CD4-positive, alpha-beta T cell (primary cell): ENCODE results near the gene ZKSCAN5. TPM values are rescaled to one million over a fixed set of nuclear protein-coding genes. Genes with fewer than 3 reads are reported as not detected.

Source experiments
- ATAC-seq: fragments of 200-7000 bp; cut with Tn5 transposase; one replicate; pipeline ENCODE4 v1.10.0; 2022; ENCODE audit warnings: mild to moderate bottlenecking; ENCODE audit not compliant: poor library complexity
- CTCF ChIA-PET: fragments of 350-600 bp; sonication (Branson Sonifier 250); formaldehyde crosslinking; loops from one replicate; lab custom pipeline; 2021; ENCODE audit warnings: antibody characterized with exemption, inconsistent platforms; lab: Charles Lee
- POLR2A ChIA-PET: fragments of 350-600 bp; sonication (Branson Sonifier 250); formaldehyde crosslinking; loops from one replicate; lab custom pipeline; 2021; ENCODE audit warnings: antibody characterized with exemption, inconsistent platforms; lab: Charles Lee
- DNase-seq, 14 experiments: peaks; one replicate each; pipeline ENCODE4 v3.0.0-alpha.2; 2013 to 2020; ENCODE audit warnings: mixed read lengths in 2 of 14
- H3K27ac ChIP-seq, 2 donors: one replicate each; pipeline versions ENCODE4 v1.5.1 to v1.7.0; 2013; ENCODE audit warnings: low read length in 2 of 2, low read depth in 1 of 2, mild to moderate bottlenecking in 1 of 2
- H3K27me3 ChIP-seq, 2 experiments: 1 replicate in 1 of 2; 2 replicates in 1 of 2; pipeline versions ENCODE4 v1.6.1 to v1.7.0; 2013; ENCODE audit warnings: low read length in 2 of 2, control low read depth in 1 of 2, mild to moderate bottlenecking in 1 of 2, moderate library complexity in 1 of 2; ENCODE audit not compliant: insufficient read depth in 2 of 2, control insufficient read depth in 1 of 2
- H3K36me3 ChIP-seq: one replicate; pipeline ENCODE4 v1.6.1; 2013; ENCODE audit warnings: low read length, control low read depth; ENCODE audit not compliant: insufficient read depth
- H3K4me1 ChIP-seq: one replicate; pipeline ENCODE4 v1.6.1; 2013; ENCODE audit warnings: low read length, control low read depth; ENCODE audit not compliant: insufficient read depth
- H3K4me3 ChIP-seq: one replicate; pipeline ENCODE4 v1.5.1; 2013; ENCODE audit warnings: mild to moderate bottlenecking, low read length, moderate library complexity
- H3K9me3 ChIP-seq, 2 experiments: 1 replicate in 1 of 2; 2 replicates in 1 of 2; pipeline versions ENCODE4 v1.6.1 to v1.7.0; 2013; ENCODE audit warnings: low read length in 2 of 2, mild to moderate bottlenecking in 2 of 2, control low read depth in 1 of 2, moderate library complexity in 1 of 2; ENCODE audit not compliant: control insufficient read depth in 1 of 2, insufficient read depth in 1 of 2
- H3K27ac Mint-ChIP-seq: one replicate; pipeline ENCODE4 v1.8.0; 2020; ENCODE audit warnings: mixed read lengths
- H3K27me3 Mint-ChIP-seq: one replicate; pipeline ENCODE4 v1.8.0; 2021; ENCODE audit warnings: mixed read lengths
- H3K36me3 Mint-ChIP-seq: one replicate; pipeline ENCODE4 v1.8.0; 2021; ENCODE audit warnings: low read depth, mixed read lengths
- H3K4me1 Mint-ChIP-seq: one replicate; pipeline ENCODE4 v1.8.0; 2021; ENCODE audit warnings: low read depth, mixed read lengths
- H3K4me3 Mint-ChIP-seq: one replicate; pipeline ENCODE4 v1.8.0; 2020; ENCODE audit warnings: mild to moderate bottlenecking, mixed read lengths
- H3K9me3 Mint-ChIP-seq: one replicate; pipeline ENCODE4 v1.8.0; 2020; ENCODE audit warnings: mixed read lengths
- intact Hi-C, 2 experiments: fragments of 100-400 bp; cut with DNase I in 1 of 2; cut with micrococcal nuclease in 1 of 2; formaldehyde crosslinking; loops; one replicate each; pipeline versions ENCODE4 v1.15.1 to v1.9.0; 2023 to 2025; cut with DNase I, micrococcal nuclease
- total RNA-seq, 174 experiments: library from RNA in 2 of 174; stranded (reverse) in 2 of 174; gene quantifications; one replicate each; pipeline ENCODE4 v1.2.3 and lab custom pipeline; 2021 to 2026
- TF ChIP-seq, protein P1 (sequence below): fragments of 200-600 bp; IDR thresholded peaks from one replicate; pipeline ENCODE4 v1.8.0; 2022; ENCODE audit warnings: antibody characterized with exemption, mild to moderate bottlenecking

ZKSCAN5 gene
- total RNA-seq, 2 experiments from 2014 or later = 3.8 to 4.4 TPM

DNA sequence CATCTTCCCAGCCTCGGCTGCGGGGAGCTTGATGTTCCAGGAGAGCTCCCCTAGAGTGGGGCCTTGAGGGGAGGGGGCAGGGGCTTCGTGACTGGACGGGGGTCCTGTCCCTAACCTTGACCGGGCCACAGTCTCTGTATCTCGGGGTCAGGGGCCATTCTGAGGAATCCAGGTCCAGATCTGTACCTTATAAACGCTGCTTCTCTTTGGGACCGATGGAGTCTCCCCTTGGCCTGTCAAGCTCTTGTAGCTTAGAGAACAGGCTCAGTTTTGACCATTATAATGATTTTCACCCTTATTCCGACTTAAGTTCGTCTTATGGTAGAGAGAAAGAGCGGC lies 831 bp downstream of the ZKSCAN5 start:
- Histone ChIP-seq H3K27ac (peak overlapping the region; percentile 93), H3K4me3 (peak overlapping the region; percentile 90), H3K4me1 (peaks cover 42% of the 10 kb centered on the region), H3K36me3 (no peaks in the 10 kb centered on the region), H3K9me3 (no peaks in the 10 kb centered on the region), H3K27me3 (no peaks in the 10 kb centered on the region)
- peak overlapping the region; percentile 95 for H3K27ac Mint-ChIP-seq
- POLR2A ChIA-PET = interaction anchor here (0.5 to 3.4 kb wide), 22 partner anchors 9 to 923 kb away, joined by 3 to 88 read pairs (median 6); partner anchors contain the start of genes ATP5MF, BUD31, FAM200A and MEPCE
- H3K4me3 Mint-ChIP-seq = peak overlapping the region; percentile 100
- TF ChIP-seq, protein P1, sequence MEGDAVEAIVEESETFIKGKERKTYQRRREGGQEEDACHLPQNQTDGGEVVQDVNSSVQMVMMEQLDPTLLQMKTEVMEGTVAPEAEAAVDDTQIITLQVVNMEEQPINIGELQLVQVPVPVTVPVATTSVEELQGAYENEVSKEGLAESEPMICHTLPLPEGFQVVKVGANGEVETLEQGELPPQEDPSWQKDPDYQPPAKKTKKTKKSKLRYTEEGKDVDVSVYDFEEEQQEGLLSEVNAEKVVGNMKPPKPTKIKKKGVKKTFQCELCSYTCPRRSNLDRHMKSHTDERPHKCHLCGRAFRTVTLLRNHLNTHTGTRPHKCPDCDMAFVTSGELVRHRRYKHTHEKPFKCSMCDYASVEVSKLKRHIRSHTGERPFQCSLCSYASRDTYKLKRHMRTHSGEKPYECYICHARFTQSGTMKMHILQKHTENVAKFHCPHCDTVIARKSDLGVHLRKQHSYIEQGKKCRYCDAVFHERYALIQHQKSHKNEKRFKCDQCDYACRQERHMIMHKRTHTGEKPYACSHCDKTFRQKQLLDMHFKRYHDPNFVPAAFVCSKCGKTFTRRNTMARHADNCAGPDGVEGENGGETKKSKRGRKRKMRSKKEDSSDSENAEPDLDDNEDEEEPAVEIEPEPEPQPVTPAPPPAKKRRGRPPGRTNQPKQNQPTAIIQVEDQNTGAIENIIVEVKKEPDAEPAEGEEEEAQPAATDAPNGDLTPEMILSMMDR = no peak
- peaks cover 34% of the 10 kb centered on the region for H3K4me1 Mint-ChIP-seq
- DNase-seq (no peak), ATAC-seq (no peak)
- H3K36me3 Mint-ChIP-seq = peaks cover 5% of the 10 kb centered on the region
- CTCF ChIA-PET = interaction anchor here (0.6 to 1.5 kb wide), 2 partner anchors 32 to 75 kb away, joined by 3 to 5 read pairs; no protein-coding TSS in a partner anchor
- no peaks in the 10 kb centered on the region for H3K9me3 Mint-ChIP-seq
- intact Hi-C loops = loop anchor here (2.0 to 10.0 kb wide), 5 partner anchors 32 to 510 kb away; partner anchors contain the start of genes BUD31 (in 1 of the 2), PDAP1 (in 1 of the 2), ZKSCAN1 (in 1 of the 2) and ZNF655 (in 1 of the 2)
- no peaks in the 10 kb centered on the region for H3K27me3 Mint-ChIP-seq

DNA sequence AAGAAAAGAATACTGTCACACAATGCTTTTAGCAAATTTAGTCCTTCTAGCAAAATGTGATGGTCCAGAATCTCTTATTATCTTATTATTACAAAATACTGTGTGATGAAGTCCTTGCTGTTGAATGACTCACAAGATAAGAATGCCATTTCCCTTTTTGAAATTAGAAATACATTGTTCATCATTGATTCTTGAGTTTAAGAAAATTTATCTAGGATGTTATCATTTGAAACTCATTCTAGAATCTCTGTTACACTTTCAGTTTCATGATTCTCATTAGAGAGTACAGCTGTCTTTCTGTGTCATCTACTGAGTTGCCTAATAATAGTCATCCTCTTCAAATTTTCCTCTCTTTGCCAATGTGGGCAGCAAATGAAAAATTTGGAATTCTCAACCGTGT lies 9.6 kb downstream of the ZKSCAN5 start:
- CTCF ChIA-PET = interaction anchor here (0.6 kb wide), 1 partner anchor 12 kb away, joined by 3 read pairs; no protein-coding TSS in a partner anchor
- H3K27ac ChIP-seq = no peak overlapping the region
- Mint-ChIP-seq H3K36me3 (peaks cover 46% of the 10 kb centered on the region), H3K27me3 (no peaks in the 10 kb centered on the region), H3K9me3 (no peaks in the 10 kb centered on the region), H3K27ac (no peak overlapping the region), H3K4me3 (no peak overlapping the region), H3K4me1 (peaks cover 5% of the 10 kb centered on the region)
- intact Hi-C loops = no loop called here
- no peaks in the 10 kb centered on the region for H3K4me1 ChIP-seq
- TF ChIP-seq, protein P1 = no peak
- no peaks in the 10 kb centered on the region for H3K9me3 ChIP-seq
- no peak for ATAC-seq
- peaks cover 32% of the 10 kb centered on the region for H3K36me3 ChIP-seq
- POLR2A ChIA-PET = interaction anchor here (1.1 to 1.7 kb wide), 2 partner anchors 9 to 14 kb away, joined by 4 to 5 read pairs; partner anchors contain the start of genes ZKSCAN5 and ZNF394
- H3K27me3 ChIP-seq = no peaks in the 10 kb centered on the region
- H3K4me3 ChIP-seq = no peak overlapping the region
- DNase-seq = no peak

GRCh38 chr7:99521399-99521798 lies 16.9 kb downstream of the ZKSCAN5 start:
- CTCF ChIA-PET = no interaction called here
- peaks cover 28% of the 10 kb centered on the region for H3K36me3 ChIP-seq

More at GRCh38 chr7:99521399-99521798, 16.9 kb downstream of the ZKSCAN5 start:
- Mint-ChIP-seq H3K27ac (no peak overlapping the region), H3K4me1 (no peaks in the 10 kb centered on the region), H3K9me3 (no peaks in the 10 kb centered on the region), H3K27me3 (no peaks in the 10 kb centered on the region), H3K4me3 (no peak overlapping the region), H3K36me3 (peaks cover 52% of the 10 kb centered on the region)
- H3K27ac ChIP-seq = no peak overlapping the region
- no peak for ATAC-seq
- POLR2A ChIA-PET = interaction anchor here (0.5 to 1.1 kb wide), 3 partner anchors 22 to 78 kb away, joined by 3 to 4 read pairs (median 3); partner anchors contain the start of genes ZNF394 and ZNF655
- no peaks in the 10 kb centered on the region for H3K4me1 ChIP-seq
- no peaks in the 10 kb centered on the region for H3K9me3 ChIP-seq
- no peaks in the 10 kb centered on the region for H3K27me3 ChIP-seq
- no peak overlapping the region for H3K4me3 ChIP-seq
- TF ChIP-seq, protein P1 = no peak
- no peak for DNase-seq
- intact Hi-C loops = no loop called here
